K562 treated with DMSO at 1 percent for 4 hours (cell line): Measurements from ENCODE around the gene TMCO1. TPM values are rescaled to one million over a fixed set of nuclear protein-coding genes. Genes with fewer than 3 reads are reported as not detected.

Experiments
- total RNA-seq: library from RNA; unstranded; fragments of 300-600 nt; gene quantifications from 2 replicates; pipeline ENCODE4 v1.2.3, GENCODE V29; 2022; ENCODE audit not compliant: insufficient read depth

TMCO1 gene
- 90.4 and 107 TPM in 2 replicates for total RNA-seq

GRCh38 chr1:165768513-165769394 lies at the start of gene TMCO1:
TSS of gene TMCO1 (minus strand) at chr1:165768868. CDS start at chr1:165768751, 117 bp downstream.

GRCh38 chr1:165697881-165698760 lies 70.5 kb downstream of the TMCO1 start, which contains the start of gene ALDH9A1:
TSS of gene ALDH9A1 (minus strand) at chr1:165698562. CDS start at chr1:165698558, 4 bp downstream.

Other genes with a start within 250 kb of the TMCO1 start
- not detected in 2 replicates for gene LRRC52, start 224.9 kb downstream of the TMCO1 start, total RNA-seq
- 79.3 and 97.5 TPM in 2 replicates for gene MGST3, start 137.6 kb downstream of the TMCO1 start, total RNA-seq
- 33.1 and 44.5 TPM in 2 replicates for gene ALDH9A1, start 70.3 kb downstream of the TMCO1 start, total RNA-seq
- 22.6 and 24.3 TPM in 2 replicates for gene UCK2, start 58.7 kb upstream of the TMCO1 start, total RNA-seq